ENCODE results near the gene TANC1. TPM values are rescaled to one million over a fixed set of nuclear protein-coding genes. Genes with fewer than 3 reads are reported as not detected.
A peak's percentile ranks its signal among the peaks of the same experiment; 100 is the strongest.

The TANC1 gene
- polyA plus RNA-seq, 1 donor, result 29.3 TPM

- no peak for DNase-seq
These were observed 176.6 kb downstream of the TANC1 start for GRCh38 chr2:159144776-159145614.

- DNase-seq, result no peak
These were observed 177.4 kb downstream of the TANC1 start for GRCh38 chr2:159145745-159146354.

- DNase-seq, result peak; percentile 40
These were observed 178.7 kb downstream of the TANC1 start for GRCh38 chr2:159146996-159147666.

DNA sequence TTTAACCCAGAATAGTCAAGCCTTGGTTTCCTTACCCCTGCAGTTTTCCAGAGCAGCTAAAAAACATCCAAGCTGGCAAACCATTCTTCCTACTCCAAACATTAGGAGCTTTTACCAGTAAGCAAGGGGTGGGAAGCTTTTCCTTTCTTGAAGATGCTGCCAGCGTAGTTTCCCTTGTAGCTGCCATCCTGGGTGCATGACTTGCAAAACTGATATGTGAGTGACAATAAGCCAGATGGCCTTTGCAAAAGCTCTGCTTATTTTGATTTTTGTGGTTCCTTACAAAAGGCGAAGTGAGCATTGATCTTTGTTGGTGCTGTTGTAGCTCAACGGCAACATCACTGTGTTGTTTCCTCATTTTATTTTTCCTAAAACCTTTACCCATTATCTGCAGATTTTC lies 179.2 kb downstream of the TANC1 start:
- no peak for DNase-seq

- no peak for DNase-seq
These were observed 180.5 kb downstream of the TANC1 start for GRCh38 chr2:159148901-159149300.

GRCh38 chr2:159149747-159150146 lies 181.3 kb downstream of the TANC1 start:
- no peak for DNase-seq

DNA sequence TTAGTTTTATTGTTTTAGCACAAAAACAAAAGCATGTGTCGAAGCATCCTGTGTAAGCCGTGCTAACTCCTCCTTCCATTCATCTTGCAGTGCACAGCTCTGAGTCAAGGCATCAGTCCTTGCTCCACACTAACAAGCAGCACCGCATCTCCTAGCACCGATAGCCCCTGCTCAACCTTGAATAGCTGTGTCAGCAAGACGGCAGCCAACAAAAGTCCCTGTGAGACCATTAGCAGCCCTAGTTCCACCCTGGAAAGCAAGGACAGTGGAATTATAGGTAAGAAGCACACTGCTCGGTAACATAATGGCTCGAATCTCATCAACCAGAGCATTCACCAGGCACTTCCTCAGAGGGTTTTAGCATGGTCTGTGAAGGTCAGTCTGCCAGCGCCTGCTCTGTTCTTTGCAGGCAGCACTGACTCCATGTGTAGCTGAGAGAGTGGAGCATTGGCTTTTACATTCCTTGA lies 181.9 kb downstream of the TANC1 start:
- DNase-seq, result no peak

- no peak for DNase-seq
These were observed 183.0 kb downstream of the TANC1 start for GRCh38 chr2:159151198-159152127.

DNA sequence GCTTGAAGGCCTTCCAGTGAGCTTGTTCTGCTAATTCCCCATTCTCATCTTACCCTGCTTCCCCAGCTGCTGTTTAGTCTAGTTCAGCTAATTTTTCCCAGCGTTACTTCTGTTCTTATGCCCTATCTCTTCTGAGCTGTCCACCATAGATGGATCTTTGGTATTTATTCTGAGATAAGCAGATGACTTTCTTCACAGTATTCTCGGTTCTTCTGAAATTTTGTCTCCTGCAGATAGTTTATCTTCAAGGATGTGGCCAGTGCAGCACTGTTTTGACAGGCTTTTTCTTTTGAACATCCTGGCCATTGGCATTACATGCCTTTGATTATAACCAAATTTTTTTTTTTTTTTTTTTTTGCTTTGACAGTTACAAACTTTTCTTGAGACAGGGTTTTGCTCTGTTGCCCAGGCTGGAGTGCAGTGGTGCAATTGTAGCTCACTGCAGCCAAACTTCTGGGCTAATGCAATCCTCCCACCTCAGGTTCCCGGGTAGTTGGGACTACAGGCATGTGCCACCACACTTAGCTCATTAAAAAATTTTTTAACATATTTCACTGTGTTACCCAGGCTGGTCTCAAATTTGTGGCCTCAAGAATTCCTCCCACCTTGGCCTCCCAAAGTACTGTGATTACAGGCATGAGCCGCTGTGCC lies 183.8 kb downstream of the TANC1 start:
- no peak for DNase-seq

DNA sequence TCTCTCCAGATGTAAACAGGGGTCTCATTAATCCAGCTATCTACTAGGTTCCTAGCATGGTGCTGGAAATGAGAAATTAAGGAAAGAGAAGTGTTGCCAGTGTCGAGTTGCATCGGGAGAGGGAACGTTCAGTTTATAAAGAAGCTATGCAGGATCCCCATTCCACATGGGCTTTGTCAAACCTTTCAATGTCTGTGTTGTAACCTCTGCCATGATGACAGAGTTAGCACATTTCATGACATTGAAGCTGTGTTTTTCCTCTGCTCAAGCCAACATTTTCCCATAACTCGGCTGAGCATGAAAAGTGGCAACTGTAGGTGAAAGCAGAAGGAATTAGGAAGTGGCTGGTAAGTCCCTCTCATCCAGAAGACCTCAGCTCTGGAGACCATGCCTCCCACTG lies 184.6 kb downstream of the TANC1 start:
- DNase-seq, result no peak

GRCh38 chr2:159153463-159153862 lies 185.0 kb downstream of the TANC1 start:
- no peak for DNase-seq

DNA sequence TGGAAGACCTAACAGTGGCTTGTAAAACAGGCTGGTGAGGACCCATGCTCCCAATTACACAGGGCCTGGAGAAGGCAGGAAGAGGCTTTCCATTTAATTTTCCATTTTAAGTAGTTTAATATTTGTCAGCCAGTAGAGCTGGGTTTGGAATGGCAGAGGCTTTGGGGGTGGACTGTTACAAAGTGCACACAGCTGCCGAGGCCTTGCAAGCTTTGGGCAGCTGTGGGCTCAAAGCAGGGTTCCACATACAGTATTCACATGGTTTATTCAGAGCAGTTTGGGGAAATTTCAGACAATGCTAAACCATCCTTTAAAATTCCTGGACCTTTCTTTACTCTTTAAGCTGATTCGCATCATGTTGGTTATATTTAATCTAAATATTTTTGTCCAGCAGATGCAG lies 185.5 kb downstream of the TANC1 start:
- DNase-seq, result no peak

- no peak for DNase-seq
These were observed 185.9 kb downstream of the TANC1 start for GRCh38 chr2:159154366-159154765.

GRCh38 chr2:159155320-159155719 lies 186.9 kb downstream of the TANC1 start:
- no peak for DNase-seq

GRCh38 chr2:159155791-159156190 lies 187.4 kb downstream of the TANC1 start:
- no peak for DNase-seq

- no peak for DNase-seq
These were observed 188.4 kb downstream of the TANC1 start for GRCh38 chr2:159156834-159157233.

DNA sequence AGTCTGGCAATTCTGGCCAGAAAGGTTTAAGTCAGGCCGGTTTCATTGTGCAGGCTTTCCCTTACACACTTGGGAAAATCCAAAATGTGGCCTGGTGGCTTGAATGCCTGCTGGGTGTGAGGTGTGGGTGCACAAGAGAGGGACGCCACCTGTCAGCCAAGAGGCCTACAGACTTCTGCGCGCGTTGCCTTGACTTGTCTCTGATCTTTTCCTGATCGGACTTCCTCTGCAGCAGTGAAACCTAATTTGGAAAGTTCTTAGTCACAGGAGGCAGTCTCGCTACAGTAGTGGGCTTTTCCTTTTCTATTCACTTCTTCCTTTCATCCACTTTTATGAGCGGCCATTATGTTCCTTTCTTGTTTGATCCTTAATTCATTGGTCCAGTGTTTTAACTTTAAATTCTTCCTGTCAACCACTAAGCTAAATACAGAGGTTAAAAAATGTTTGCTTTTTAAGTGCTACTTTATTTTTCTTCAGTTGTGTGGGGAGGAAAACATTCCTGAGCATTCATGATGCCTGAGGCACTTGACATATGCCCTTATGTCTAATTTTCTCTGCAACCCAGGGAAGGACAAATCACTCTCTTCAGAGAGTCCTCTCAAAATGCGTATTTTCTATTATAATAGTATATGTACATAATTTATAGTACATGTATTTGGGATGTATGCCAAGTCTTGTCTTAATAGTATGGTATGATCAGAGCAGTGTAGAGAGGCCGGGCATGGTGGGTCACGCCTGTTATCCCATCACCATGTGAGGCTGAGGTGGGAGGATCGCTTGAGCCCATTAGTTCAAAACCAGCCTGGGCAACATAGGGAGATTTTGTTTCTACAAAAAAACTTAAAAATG lies 189.1 kb downstream of the TANC1 start:
- no peak for DNase-seq

DNA sequence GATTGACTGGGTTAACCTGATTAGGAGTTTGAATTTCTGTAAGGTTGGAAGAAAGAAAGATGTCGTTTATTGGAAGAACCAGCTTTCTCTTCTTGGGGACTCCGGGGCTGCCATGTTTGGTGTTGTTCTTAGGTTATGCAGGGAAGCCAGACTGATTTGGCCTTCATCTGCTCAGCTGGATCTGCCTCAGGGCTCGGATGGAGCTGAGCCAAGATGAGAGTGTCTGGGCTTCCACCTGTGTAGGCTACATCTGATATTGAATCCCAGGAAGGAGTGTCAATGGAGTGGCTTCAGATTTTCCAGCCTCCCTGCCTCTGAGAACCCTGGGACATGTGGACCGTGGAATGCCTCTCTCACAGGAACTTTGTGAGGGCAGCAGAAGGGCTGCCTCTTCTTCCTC lies 192.0 kb downstream of the TANC1 start:
- DNase-seq, result no peak

DNA sequence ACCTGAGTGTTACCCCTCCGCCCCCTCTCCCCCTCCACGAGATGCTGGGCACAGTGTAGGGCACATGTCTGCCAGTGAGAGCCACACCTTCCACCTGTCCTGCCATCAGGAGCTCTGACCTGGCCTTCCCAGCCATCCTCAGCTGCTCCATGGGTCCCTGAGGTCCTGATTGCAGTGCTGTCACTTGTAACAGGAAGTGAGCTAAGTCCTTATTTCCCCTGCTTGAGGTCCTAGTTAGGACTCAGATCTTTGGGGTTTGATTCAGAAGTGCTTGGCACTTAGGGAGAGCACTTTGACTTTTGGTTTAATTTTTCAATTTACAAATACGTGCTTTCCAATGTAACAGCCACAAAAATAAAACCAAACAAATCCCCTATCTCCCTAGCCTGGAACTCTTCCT lies 192.5 kb downstream of the TANC1 start:
- no peak for DNase-seq

- no peak for DNase-seq
These were observed 195.5 kb downstream of the TANC1 start for GRCh38 chr2:159163930-159164329.

DNA sequence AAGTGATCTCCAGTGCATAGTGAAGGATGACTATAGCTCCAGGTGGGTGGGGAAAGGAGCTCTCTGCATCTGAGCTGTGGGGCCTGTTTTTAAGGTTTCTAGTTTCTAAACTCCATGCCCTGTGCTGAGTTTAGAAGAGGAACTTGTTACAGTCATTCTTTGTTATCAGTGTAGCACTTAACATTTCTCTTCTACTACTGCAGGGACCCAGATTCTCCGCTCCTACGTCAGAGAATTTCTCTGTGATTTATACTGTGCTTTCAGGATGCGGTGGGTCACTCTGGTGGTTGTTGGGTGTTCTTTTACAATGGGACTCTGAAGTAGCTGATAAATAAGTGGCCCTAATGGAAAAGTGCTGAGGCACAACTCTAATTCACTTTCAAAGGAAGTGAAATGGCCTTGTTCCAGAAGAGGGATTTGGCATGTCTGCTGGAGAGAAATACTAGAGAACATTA lies 196.0 kb downstream of the TANC1 start:
- no peak for DNase-seq
